ENCODE results near the gene KCNQ1.

Gene KCNQ1

DNA sequence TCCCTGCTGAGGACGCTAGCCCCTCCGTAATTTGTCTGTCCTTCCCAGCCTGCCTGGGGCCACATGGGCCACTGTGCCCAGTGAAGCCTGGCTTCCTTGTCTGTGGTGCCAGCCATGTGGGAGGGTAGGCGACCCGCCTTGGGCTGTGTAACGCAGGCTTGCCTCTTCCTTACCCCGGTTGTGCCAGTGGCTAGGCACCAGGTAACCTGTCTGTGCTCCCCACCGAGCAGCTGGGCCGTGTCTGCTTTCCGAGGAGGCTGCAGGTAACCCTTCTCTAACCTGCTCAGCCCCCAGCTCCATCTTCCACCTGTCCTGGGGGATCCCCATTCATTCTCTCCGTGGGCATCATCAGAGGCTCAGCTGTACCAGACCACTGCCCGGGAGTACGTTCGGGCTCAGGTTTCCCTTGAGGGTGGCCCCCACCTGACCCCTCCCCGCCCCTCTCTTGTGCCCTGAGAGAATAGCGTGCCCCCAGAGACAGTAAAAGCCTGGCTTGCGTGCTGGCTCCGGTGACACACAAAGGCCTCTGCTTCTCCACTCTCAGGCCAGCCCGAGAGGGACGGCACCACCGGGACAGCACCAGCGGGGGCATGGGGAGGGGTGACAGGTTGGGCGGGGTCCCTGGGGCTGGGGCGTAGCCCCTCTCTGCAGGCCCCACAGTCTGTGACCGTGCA, 361.7 kb downstream of the KCNQ1 start:
- TF ChIP-seq, protein P1, sequence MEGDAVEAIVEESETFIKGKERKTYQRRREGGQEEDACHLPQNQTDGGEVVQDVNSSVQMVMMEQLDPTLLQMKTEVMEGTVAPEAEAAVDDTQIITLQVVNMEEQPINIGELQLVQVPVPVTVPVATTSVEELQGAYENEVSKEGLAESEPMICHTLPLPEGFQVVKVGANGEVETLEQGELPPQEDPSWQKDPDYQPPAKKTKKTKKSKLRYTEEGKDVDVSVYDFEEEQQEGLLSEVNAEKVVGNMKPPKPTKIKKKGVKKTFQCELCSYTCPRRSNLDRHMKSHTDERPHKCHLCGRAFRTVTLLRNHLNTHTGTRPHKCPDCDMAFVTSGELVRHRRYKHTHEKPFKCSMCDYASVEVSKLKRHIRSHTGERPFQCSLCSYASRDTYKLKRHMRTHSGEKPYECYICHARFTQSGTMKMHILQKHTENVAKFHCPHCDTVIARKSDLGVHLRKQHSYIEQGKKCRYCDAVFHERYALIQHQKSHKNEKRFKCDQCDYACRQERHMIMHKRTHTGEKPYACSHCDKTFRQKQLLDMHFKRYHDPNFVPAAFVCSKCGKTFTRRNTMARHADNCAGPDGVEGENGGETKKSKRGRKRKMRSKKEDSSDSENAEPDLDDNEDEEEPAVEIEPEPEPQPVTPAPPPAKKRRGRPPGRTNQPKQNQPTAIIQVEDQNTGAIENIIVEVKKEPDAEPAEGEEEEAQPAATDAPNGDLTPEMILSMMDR (IDR thresholded peaks at IDR 0.05), result no peak

- TF ChIP-seq, protein P1 (IDR thresholded peaks at IDR 0.05), result no peak
These were observed 362.3 kb downstream of the KCNQ1 start for GRCh38 chr11:2807025-2807681.

DNA sequence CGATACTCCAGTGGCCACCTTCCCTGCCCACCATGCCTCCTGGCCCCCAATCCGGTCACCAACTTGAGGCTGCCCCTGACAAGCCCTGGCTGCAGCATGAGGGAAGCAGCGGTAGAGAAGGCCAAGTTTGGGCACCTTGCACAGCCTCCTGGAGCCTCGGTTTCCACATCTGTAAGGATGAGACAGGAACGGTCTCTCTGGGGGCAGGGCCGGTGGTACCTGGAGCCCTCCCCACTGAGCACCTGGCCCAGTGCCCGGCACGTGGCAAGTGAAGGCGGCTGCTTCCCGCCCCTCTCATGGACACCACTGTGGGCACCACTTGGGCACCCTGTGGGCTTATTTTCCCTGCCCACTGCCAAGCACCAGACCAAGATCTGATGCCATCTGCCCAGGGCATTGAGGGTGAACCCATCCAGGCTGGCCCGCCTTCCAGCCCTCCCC, 363.0 kb downstream of the KCNQ1 start:
- TF ChIP-seq, protein P1 (IDR thresholded peaks at IDR 0.05), result no peak

- TF ChIP-seq, protein P1 (IDR thresholded peaks at IDR 0.05), result no peak
These were observed 364.3 kb downstream of the KCNQ1 start for GRCh38 chr11:2808850-2809846.

- TF ChIP-seq, protein P1 (IDR thresholded peaks at IDR 0.05), result no peak
These were observed 365.0 kb downstream of the KCNQ1 start for GRCh38 chr11:2809854-2810253.

DNA sequence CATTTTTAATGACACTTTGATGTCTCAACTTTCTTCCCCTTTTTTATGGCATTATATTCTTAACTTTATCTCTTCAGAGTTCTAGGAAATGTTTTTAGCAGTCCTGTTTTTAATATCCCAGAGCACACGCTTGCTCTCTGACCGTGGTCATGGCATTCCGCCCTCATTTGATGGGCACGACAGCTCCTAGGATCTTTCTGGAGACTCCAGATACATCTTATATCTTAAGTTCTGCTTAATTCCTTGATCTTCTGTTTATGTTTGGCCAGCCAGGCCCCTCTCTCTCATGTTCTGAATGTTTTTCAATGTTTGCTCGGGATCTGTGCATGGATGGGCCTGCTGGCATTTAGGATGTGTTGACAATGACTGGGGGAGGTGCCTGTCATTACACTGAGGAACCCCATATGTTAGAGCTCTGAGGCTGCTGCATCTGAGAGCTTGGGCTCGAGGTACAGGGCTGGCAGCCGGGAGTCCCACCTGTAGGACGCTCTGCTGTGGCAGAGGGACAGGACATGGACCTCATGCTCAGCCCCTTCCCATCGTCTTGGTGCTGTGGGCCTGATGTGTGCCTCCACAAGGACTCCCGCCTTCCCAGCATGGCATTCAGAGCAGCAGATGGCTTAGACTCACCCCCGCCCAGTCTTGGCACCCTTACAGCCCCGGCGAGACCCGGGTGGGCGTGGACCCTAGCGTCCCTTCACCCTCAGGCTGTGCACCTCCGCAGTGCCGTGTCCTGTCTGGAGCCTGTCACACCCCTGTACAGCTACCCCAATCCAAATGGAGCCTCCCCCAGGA, 365.8 kb downstream of the KCNQ1 start:
- TF ChIP-seq, protein P1 (IDR thresholded peaks at IDR 0.05), result no peak
